OCI-LY1 (cell line): ENCODE data around the gene CLSTN2.

ENCODE experiments used
- H2AFZ ChIP-seq: fragments of 200-600 bp; sonication (generic), shearing (Covaris generic); 2 replicates; pipeline ENCODE4 v1.6.0; 2014; ENCODE audit warnings: antibody characterized with exemption, mild to moderate bottlenecking, low read length
- H3F3A ChIP-seq: fragments of 200-600 bp; sonication (generic), shearing (Covaris generic); 2 replicates; pipeline ENCODE4 v1.6.0; 2014; ENCODE audit warnings: mild to moderate bottlenecking, antibody characterized with exemption, low read length, moderate library complexity; ENCODE audit not compliant: insufficient read depth
- H3K27ac ChIP-seq: fragments of 200-600 bp; sonication (generic); 2 replicates; pipeline ENCODE4 v1.5.1; 2014; ENCODE audit warnings: low read length, mixed run types, mild to moderate bottlenecking, low read depth; ENCODE audit not compliant: poor library complexity, severe bottlenecking
- H3K27me3 ChIP-seq: fragments of 200-600 bp; sonication (generic); 2 replicates; pipeline ENCODE4 v1.6.0; 2014; ENCODE audit warnings: antibody characterized with exemption, mild to moderate bottlenecking, low read length, moderate library complexity; ENCODE audit not compliant: insufficient read depth
- H3K36me3 ChIP-seq: fragments of 200-600 bp; sonication (generic); 2 replicates; pipeline ENCODE4 v1.6.1; 2014; ENCODE audit warnings: mild to moderate bottlenecking, antibody characterized with exemption, low read length, moderate library complexity, mixed read lengths; ENCODE audit not compliant: insufficient read depth
- H3K4me1 ChIP-seq: fragments of 200-600 bp; sonication (generic); 2 replicates; pipeline ENCODE4 v1.5.1; 2014; ENCODE audit warnings: mild to moderate bottlenecking, low read length, moderate library complexity; ENCODE audit not compliant: insufficient read depth, severe bottlenecking
- H3K4me2 ChIP-seq: fragments of 200-600 bp; sonication (generic), shearing (Covaris generic); 2 replicates; pipeline ENCODE4 v1.6.1; 2014; ENCODE audit warnings: low read length
- H3K4me3 ChIP-seq: fragments of 200-600 bp; sonication (generic); 2 replicates; pipeline ENCODE4 v1.5.1; 2014; ENCODE audit warnings: low read length, low read depth, mild to moderate bottlenecking, mixed read lengths; ENCODE audit not compliant: poor library complexity, severe bottlenecking
- H3K79me2 ChIP-seq: fragments of 200-600 bp; shearing (Covaris generic); 2 replicates; pipeline ENCODE4 v1.6.1; 2016; ENCODE audit warnings: mixed run types, low read length, mixed read lengths; ENCODE audit not compliant: insufficient read depth
- H3K9ac ChIP-seq: fragments of 200-600 bp; sonication (generic), shearing (Covaris generic); 2 replicates; pipeline ENCODE4 v1.6.1; 2014; ENCODE audit warnings: mild to moderate bottlenecking, low read length, mixed read lengths
- H3K9me2 ChIP-seq: fragments of 200-600 bp; sonication (generic), shearing (Covaris generic); 2 replicates; pipeline ENCODE4 v1.6.1; 2014; ENCODE audit warnings: low read depth, mild to moderate bottlenecking, low read length, mixed read lengths
- H3K9me3 ChIP-seq: fragments of 200-600 bp; shearing (Covaris generic); 2 replicates; pipeline ENCODE4 v1.6.1; 2014; ENCODE audit warnings: low read length, mixed read lengths
- H4K20me1 ChIP-seq: fragments of 200-600 bp; sonication (generic), shearing (Covaris generic); 2 replicates; pipeline ENCODE4 v1.6.0; 2016; ENCODE audit warnings: mild to moderate bottlenecking, low read length; ENCODE audit not compliant: insufficient read depth
- EZH2 ChIP-seq: fragments of 200-600 bp; sonication (generic), shearing (Covaris generic); IDR thresholded peaks from 2 replicates; pipeline ENCODE4 v1.8.0; 2017; ENCODE audit warnings: borderline replicate concordance, mixed run types, mild to moderate bottlenecking, antibody characterized with exemption, low read length, moderate library complexity, mixed read lengths
- TF ChIP-seq, protein P1 (sequence below): fragments of 200-600 bp; sonication (generic), shearing (Covaris generic); IDR thresholded peaks from 2 replicates; pipeline ENCODE4 v1.5.1; 2017; ENCODE audit warnings: mild to moderate bottlenecking, antibody characterized with exemption, low read length, moderate library complexity, mixed read lengths

Gene CLSTN2

DNA sequence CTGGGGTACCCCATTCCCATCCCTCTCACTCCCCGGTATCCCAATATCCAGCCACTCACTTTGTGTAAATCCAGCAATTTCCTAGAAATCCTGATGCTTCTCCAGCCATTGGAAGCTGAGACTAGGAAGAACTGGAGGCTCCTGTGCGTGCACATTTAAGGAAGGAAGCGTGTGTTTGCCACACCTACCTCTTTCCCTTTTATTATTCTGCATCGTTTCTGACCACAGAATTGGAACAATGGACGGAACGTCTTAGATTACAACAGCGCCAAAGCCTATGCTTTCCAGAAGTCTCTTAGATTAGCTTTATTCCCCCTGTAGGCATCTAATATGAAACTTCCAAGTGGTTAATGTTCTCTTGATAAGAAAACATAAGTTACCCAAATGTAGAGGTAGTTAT lies 508.1 kb downstream of the CLSTN2 start:
- Histone ChIP-seq H3K27ac (no peak overlapping the region), H3K4me3 (no peak overlapping the region), H3K27me3 (no peaks in the 10 kb centered on the region), H3F3A (no peaks in the 10 kb centered on the region), H3K4me2 (no peak overlapping the region), H4K20me1 (no peaks in the 10 kb centered on the region), H2AFZ (no peak overlapping the region), H3K9me2 (no peaks in the 10 kb centered on the region), H3K9ac (no peak overlapping the region), H3K36me3 (no peaks in the 10 kb centered on the region), H3K79me2 (no peaks in the 10 kb centered on the region), H3K9me3 (no peaks in the 10 kb centered on the region), H3K4me1 (no peaks in the 10 kb centered on the region)
- no peak for TF ChIP-seq EZH2
- TF ChIP-seq, protein P1, sequence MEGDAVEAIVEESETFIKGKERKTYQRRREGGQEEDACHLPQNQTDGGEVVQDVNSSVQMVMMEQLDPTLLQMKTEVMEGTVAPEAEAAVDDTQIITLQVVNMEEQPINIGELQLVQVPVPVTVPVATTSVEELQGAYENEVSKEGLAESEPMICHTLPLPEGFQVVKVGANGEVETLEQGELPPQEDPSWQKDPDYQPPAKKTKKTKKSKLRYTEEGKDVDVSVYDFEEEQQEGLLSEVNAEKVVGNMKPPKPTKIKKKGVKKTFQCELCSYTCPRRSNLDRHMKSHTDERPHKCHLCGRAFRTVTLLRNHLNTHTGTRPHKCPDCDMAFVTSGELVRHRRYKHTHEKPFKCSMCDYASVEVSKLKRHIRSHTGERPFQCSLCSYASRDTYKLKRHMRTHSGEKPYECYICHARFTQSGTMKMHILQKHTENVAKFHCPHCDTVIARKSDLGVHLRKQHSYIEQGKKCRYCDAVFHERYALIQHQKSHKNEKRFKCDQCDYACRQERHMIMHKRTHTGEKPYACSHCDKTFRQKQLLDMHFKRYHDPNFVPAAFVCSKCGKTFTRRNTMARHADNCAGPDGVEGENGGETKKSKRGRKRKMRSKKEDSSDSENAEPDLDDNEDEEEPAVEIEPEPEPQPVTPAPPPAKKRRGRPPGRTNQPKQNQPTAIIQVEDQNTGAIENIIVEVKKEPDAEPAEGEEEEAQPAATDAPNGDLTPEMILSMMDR = no peak

- H3K9me3 ChIP-seq = no peaks in the 10 kb centered on the region
- H3K4me1 ChIP-seq = no peaks in the 10 kb centered on the region
- H3K4me2 ChIP-seq = no peak overlapping the region
- no peak overlapping the region for H3K4me3 ChIP-seq
- H3F3A ChIP-seq = no peaks in the 10 kb centered on the region
- no peak overlapping the region for H3K27ac ChIP-seq
- H3K27me3 ChIP-seq = no peaks in the 10 kb centered on the region
- no peaks in the 10 kb centered on the region for H3K36me3 ChIP-seq
- no peaks in the 10 kb centered on the region for H4K20me1 ChIP-seq
- no peak overlapping the region for H2AFZ ChIP-seq
- H3K9me2 ChIP-seq = no peaks in the 10 kb centered on the region
- no peak overlapping the region for H3K9ac ChIP-seq
- H3K79me2 ChIP-seq = no peaks in the 10 kb centered on the region
- TF ChIP-seq EZH2 = no peak
- TF ChIP-seq, protein P1 = no peak
Measured at GRCh38 chr3:140443806-140444205, 508.8 kb downstream of the CLSTN2 start.

GRCh38 chr3:140446734-140447133 lies 511.7 kb downstream of the CLSTN2 start:
- Histone ChIP-seq H3K27me3 (no peaks in the 10 kb centered on the region; the same call in 1 of the 2 replicates), H3K9ac (no peak overlapping the region), H3K27ac (no peak overlapping the region), H2AFZ (no peak overlapping the region), H3F3A (no peaks in the 10 kb centered on the region), H3K36me3 (no peaks in the 10 kb centered on the region), H3K4me1 (no peaks in the 10 kb centered on the region), H3K4me3 (no peak overlapping the region), H4K20me1 (no peaks in the 10 kb centered on the region), H3K79me2 (no peaks in the 10 kb centered on the region), H3K4me2 (no peak overlapping the region), H3K9me3 (no peaks in the 10 kb centered on the region), H3K9me2 (no peaks in the 10 kb centered on the region)
- TF ChIP-seq EZH2 = no peak
- TF ChIP-seq, protein P1 = no peak
